Raji (cell line): ENCODE data around the gene ARRDC1.

Experiments used
- POLR2A ChIP-seq: IDR thresholded peaks from 2 replicates; pipeline ENCODE4 v1.6.1; 2011; ENCODE audit warnings: low read depth, low read length, control low read depth; ENCODE audit not compliant: insufficient read depth

ARRDC1 gene

GRCh38 chr9:137603879-137604278, 1.6 kb upstream of the ARRDC1 start:
- no peak for TF ChIP-seq POLR2A

GRCh38 chr9:137604345-137605086, 970 bp upstream of the ARRDC1 start:
- TF ChIP-seq POLR2A: no peak

DNA sequence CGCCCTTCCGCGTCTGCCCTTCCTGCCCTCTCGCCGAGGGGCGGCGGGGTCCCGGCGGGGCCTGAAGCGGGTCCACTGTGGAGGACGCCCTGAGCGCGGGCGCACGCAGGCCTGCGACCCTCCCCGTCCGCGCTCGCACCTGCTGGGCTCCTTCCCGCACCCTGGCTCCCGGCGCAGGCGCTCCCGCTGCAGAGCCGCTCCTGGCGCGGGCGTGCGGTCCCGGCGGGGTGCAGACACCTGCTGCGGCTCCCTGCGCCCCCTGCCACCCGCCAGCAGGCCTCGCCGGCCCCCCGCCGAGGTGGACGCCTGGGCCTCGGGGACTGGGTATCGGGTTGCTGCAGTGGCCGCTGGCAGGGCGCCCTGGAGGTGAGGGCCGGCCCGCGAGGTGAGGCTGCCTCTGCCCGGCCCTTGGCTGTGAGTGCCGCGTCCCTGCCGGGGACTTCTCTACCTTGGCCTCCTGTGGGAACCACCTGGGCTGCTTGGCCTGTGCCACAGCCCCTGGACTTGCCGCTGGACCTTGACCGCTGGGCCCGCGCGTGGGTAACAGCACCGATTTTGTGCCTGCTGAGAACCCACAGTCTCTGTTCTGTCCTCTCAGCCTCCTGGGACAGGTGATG, 627 bp downstream of the ARRDC1 start:
- TF ChIP-seq POLR2A: no peak

- TF ChIP-seq POLR2A: no peak
Observed at GRCh38 chr9:137606734-137607138, 1.2 kb downstream of the ARRDC1 start.

DNA sequence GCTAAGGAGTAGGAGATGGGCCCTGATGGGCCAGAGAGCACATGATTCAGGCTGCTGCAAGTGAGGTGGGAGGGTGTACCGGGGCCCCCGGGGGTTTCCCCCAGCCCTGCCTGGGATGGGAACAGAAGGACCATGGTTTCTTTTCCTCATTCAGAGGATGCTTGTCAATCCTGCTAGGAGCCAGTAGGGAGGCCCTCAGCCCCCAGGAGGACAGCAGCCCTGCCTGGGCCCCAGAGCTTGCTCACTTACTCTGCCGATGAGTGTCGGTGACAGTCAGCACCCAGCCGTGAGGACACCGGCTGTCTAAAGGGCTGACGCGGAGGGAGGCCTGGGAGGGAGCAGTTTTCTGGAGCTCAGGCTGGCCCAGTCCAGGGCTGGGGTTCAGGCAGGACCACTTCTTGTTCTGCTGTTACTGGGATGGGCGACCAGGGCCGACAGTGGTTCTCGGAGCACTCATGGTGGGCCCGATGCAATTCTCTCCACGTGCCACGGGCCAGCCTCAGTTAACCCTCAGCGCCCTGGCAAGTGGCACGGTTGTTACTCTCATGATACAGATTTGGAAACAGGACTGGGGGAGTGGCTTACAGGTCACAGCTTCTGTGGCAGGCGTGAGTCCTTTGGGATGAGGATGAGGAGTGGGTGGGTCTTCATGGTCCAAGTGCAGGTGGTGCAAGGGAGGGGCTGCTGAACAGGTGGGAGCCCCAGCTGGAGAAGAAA, 1.8 kb downstream of the ARRDC1 start:
- TF ChIP-seq POLR2A: no peak

GRCh38 chr9:137610944-137611343, 5.5 kb downstream of the ARRDC1 start:
- TF ChIP-seq POLR2A: no peak

DNA sequence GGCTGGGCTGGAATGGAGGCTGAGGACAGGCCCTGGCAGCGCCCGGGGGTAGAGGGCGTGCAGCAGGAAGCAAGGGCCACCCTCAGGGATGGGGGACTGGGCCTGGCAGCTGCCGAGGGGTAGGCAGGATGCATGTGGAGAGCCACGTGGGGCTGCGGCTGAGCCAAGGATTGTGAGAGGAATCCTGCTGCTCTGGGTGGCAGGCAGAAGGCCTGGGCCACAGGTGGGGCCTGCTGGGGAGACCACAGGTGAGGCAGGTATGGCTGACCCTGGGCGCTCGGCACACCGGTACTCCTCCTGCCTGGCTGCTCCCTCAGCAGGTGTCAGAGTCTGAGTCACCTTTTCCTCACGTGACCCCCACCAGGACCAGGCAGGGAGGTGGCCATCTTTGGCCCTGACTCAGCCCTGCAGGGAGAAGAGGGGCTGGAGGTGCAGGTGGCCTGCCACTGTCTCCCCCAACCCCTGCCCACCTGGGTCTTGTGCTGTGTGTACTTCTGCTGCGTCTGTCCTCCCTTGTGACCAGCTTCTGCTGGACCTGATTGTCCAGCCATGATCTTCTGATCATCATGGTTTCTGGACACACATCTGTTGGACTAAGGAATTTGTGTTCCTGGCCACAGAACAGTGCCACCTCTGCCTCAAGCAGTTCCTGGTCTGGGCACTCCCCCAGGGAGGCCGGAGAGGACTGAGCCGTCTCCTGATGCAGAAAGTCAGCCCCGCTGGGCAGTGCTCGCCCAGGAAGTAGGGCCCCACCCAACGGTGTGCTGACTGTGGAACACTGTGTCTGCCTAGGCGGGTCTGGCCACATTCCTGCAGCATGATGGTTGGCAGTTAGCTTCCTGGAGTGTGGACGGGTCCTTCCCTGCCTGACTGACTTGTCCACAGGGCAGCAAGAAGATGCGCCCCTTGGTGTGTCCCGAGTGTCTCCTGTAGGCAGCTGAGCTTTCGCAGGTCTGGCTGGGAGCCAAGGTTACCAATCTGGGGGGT, 6.4 kb downstream of the ARRDC1 start:
- TF ChIP-seq POLR2A: peak; percentile 35; the same call in 1 of the 2 replicates

- TF ChIP-seq POLR2A: 0 out of 2 replicates have a peak, but pooled peaks have one; percentile 2
Observed at GRCh38 chr9:137612741-137613142, 7.3 kb downstream of the ARRDC1 start.

- TF ChIP-seq POLR2A: no peak
Observed at GRCh38 chr9:137613259-137613658, 7.8 kb downstream of the ARRDC1 start.

GRCh38 chr9:137613738-137614523, 8.4 kb downstream of the ARRDC1 start:
- TF ChIP-seq POLR2A: peak; percentile 19; the same call in 1 of the 2 replicates

GRCh38 chr9:137614631-137615386, 9.3 kb downstream of the ARRDC1 start:
- TF ChIP-seq POLR2A: no peak; the same call in 1 of the 2 replicates

GRCh38 chr9:137615387-137615871, 9.9 kb downstream of the ARRDC1 start:
- TF ChIP-seq POLR2A: no peak
